ENCODE measurements around the gene PRMT9.

The PRMT9 gene

DNA sequence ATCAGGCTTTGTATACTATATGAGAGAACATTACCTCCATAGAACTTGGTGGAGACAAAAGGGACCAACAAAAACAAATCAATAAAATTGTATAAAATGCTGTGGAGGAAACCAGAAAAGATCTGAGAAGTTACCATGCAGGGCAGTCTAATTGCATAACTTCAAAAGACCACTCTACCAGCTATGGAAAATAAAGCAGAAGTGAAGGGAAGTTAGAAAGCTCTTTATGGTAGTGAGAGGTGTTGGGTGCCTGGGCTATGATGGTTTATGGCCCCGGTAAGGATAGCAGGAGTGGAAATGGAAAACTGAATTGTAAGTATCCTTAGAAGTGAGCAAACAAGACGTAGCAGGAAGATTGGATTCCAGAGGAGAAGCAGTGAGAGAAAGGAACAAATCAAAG, 63.6 kb downstream of the PRMT9 start:
- DNase-seq (ENCODE audit: low spot score), result no peak

GRCh38 chr4:147617841-147618691, 65.9 kb downstream of the PRMT9 start:
- no peak for DNase-seq (ENCODE audit: low spot score)

DNA sequence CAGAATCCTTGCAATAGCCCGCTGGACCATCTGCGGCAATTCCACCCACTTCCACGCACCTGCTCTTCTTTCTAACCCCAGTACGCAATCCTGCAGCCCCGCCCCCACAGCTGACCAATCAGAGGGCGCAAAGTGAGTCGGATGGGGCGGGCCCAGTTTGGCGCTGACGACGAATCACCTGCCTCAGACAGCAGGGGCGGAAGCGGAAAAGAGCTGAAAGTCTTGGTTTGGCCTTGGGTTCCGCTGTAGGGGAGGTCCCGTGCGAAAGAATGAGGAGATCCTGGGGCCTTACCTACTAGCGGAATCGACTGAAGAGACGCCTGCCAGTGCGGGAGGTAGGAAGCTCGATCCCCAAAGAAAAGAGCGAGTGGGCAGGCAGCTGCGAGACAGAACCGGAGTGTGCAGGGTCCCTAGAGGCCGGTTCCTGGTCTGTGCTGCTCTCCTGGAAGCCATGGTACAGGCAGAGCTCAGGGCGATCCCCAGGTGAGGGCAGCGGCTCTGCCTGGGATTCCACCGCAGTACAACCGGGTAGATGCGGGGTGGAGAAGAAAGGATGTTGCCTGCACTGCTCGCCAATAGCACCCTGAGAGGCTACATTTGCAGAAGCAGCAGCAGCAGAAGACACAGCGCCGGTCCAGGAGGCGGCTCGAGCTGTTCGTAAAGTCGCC, 66.7 kb downstream of the PRMT9 start, which contains the start of gene TMEM184C:
Gene TMEM184C, plus strand, starts transcription at position 225 of the 668 bp plus-strand sequence. CDS start 560 bp downstream, outside the sequence.
- DNase-seq (ENCODE audit: low spot score), result peak; percentile 94

- no peak for DNase-seq (ENCODE audit: low spot score)
Observed at GRCh38 chr4:147616849-147617172, 67.2 kb downstream of the PRMT9 start.

- no peak for DNase-seq (ENCODE audit: low spot score)
Observed at GRCh38 chr4:147610686-147611085, 73.3 kb downstream of the PRMT9 start.

- no peak for DNase-seq (ENCODE audit: low spot score)
Observed at GRCh38 chr4:147607471-147607870, 76.5 kb downstream of the PRMT9 start.

GRCh38 chr4:147605499-147605898, 78.5 kb downstream of the PRMT9 start:
- DNase-seq (ENCODE audit: low spot score), result no peak

DNA sequence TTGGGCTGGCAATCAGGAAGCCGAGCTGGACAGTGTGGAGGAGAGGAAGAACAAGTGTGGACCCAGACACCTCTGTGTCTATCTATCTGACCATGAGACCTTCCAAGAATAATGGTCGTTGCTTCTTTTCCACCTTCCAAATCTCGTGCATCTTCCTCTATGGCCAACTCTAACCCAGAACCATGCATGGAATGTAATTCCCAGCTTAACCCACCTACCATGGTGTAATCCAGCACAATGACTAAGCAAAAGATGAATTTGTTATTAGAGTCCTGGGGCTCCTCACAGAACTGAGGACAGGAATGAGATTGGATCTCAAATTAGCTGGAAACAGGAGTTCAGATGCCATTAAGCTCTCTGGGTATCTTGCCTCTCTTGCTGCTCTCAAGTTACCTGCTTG, 84.2 kb downstream of the PRMT9 start:
- DNase-seq (ENCODE audit: low spot score), result peak; percentile 30

- no peak for DNase-seq (ENCODE audit: low spot score)
Observed at GRCh38 chr4:147599206-147599605, 84.8 kb downstream of the PRMT9 start.

DNA sequence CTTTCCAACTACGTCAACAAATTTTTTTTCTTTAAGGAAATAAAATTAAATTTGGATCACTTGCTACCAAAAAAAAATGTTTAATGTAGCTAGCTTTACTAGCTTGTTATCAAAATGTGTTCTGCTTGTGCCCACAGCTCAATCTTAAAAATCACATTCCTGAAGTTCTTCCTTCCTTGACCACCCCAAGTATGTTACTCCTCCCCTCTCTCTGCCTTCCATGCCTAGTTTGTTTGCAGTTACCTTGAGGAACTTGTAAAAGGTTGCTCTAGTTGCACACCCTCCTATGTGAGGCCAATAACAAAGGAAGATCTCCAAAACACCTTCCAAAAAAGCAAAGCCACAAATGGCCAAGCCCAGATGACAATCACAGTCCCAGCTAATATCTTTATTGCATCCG, 86.4 kb downstream of the PRMT9 start:
- no peak for DNase-seq (ENCODE audit: low spot score)

GRCh38 chr4:147596981-147597380, 87.0 kb downstream of the PRMT9 start:
- no peak for DNase-seq (ENCODE audit: low spot score)

GRCh38 chr4:147596377-147596776, 87.6 kb downstream of the PRMT9 start:
- no peak for DNase-seq (ENCODE audit: low spot score)

- DNase-seq (ENCODE audit: low spot score), result no peak
Observed at GRCh38 chr4:147594578-147594977, 89.4 kb downstream of the PRMT9 start.

DNA sequence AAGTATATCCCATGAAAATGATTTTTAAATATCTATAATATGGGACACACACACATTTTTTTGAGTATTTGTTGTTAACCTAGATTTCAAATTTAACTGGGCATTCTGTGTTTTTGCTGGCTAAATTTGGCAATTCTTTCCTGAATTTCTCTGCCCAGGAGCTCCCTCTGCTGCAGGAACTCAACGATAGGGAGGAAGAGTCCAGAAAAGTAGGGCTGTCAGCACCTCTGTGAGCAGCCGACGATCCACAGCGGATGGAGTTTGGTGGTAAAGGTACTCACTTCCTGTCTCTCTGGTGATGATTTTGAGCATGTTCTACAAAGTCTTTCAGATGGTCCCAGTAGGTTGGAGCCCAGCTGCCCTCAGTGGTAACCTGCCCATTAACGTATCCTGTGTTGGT, 89.9 kb downstream of the PRMT9 start:
- no peak for DNase-seq (ENCODE audit: low spot score)

DNA sequence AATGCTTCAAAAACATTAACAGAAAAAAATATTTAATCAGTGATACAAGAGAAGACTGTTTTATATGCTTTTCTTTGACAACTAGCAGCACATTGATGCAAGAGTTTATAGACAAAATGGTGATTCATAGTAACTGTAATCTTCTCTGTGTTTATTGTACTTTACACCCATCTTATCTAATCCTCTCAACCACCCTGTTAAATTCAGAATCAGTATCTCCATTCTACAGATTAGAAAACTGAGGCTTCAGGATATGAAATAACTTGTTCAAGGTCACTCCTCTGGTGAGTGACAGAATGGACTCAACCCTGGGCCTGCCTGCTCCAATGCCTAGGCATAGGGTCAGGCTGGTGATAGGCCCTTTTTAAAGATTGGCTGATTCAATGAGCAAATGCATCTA, 92.9 kb downstream of the PRMT9 start:
- no peak for DNase-seq (ENCODE audit: low spot score)

DNA sequence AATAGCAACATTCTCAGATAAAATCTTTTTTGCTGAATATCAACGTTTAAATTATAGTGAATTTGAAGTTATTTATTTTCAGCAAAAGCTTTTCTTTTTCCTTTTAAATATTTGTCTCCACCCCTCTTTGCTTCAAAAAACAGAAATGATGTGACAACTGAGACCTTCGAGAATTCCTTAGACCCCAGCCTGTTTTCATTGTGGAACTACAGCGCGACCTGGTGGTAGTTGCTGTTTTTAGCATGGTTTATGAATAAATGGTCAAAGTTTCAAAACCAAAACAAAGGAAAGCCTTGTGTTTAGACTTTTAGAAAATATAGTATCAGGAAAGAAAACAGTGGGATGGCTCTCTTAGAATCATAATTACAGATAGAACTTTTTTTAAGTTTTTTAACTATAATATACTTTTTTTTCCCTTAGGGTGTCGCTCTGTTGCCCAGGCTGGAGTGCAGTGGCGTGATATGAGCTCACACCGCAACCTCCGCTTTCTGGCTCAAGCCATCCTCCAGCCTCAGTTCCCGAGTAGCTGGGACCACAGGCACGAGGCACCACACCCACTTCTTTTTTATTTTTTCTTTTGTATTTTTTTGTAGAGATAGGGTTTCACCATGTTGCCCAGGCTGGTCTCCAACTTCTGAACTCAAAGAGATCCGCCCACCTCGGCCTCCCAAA, 93.6 kb downstream of the PRMT9 start:
- DNase-seq (ENCODE audit: low spot score), result peak; percentile 55

GRCh38 chr4:147589586-147589985, 94.4 kb downstream of the PRMT9 start:
- no peak for DNase-seq (ENCODE audit: low spot score)
